ENCODE measurements around the gene ZBTB37.

DNA sequence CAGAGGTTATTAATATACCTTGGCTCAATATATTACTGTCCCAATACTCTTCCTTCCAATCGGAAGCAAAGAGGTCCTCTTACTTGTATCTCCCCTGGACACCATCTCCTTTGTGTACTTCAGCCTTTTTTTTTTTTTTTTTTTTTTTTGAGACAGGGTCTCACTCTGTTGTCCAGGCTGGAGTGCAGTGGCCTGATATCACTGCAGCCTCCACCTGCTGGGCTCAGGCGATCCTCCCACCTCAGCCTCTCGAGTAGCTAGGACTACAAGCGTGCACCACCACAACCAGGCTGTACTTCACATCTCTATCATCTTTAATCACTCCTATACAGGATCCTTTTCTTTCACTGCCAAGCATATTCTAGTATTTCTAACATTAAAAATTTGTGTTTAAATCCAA lies 46.5 kb upstream of the ZBTB37 start:
- TF ChIP-seq, protein P1, sequence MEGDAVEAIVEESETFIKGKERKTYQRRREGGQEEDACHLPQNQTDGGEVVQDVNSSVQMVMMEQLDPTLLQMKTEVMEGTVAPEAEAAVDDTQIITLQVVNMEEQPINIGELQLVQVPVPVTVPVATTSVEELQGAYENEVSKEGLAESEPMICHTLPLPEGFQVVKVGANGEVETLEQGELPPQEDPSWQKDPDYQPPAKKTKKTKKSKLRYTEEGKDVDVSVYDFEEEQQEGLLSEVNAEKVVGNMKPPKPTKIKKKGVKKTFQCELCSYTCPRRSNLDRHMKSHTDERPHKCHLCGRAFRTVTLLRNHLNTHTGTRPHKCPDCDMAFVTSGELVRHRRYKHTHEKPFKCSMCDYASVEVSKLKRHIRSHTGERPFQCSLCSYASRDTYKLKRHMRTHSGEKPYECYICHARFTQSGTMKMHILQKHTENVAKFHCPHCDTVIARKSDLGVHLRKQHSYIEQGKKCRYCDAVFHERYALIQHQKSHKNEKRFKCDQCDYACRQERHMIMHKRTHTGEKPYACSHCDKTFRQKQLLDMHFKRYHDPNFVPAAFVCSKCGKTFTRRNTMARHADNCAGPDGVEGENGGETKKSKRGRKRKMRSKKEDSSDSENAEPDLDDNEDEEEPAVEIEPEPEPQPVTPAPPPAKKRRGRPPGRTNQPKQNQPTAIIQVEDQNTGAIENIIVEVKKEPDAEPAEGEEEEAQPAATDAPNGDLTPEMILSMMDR (IDR thresholded peaks at IDR 0.05; ENCODE audit: low read depth, low read length) = no peak
- no peak for TF ChIP-seq EZH2phosphoT487 (IDR thresholded peaks at IDR 0.05; ENCODE audit: low read depth)
